Body of pancreas (tissue), 4 donors: ENCODE results near the gene TLE1. TPM values are rescaled to one million over a fixed set of nuclear protein-coding genes. Genes with fewer than 3 reads are reported as not detected.
"Not testable (repeated sequence)": the region's sequence is repeated elsewhere in the genome, so short reads cannot be mapped to it uniquely, and the experiment has no call there.

Experiments
- ATAC-seq: fragments of 150-250 bp; one replicate; pipeline ENCODE4 v1.9.1; 2016
- DNase-seq, 4 donors: peaks; one replicate each; pipeline ENCODE4 v3.0.0-alpha.2; 2019
- H3K27ac ChIP-seq, 4 donors: fragments of 200-600 bp; sonication (generic); 1 replicate in 3 of 4; 2 replicates in 1 of 4; pipeline versions ENCODE4 v1.5.1 to v1.6.1; 2016 to 2019; ENCODE audit warnings: mild to moderate bottlenecking in 1 of 4, mixed read lengths in 1 of 4, moderate library complexity in 1 of 4
- H3K27me3 ChIP-seq, 2 donors: fragments of 200-600 bp; sonication (generic); one replicate each; pipeline ENCODE4 v1.6.0; 2016; ENCODE audit warnings: mild to moderate bottlenecking in 1 of 2
- H3K36me3 ChIP-seq, 2 donors: fragments of 200-600 bp; sonication (generic); replicated peaks in 1 of 2; 2 replicates each; pipeline ENCODE4 v1.5.1; 2016; ENCODE audit warnings: low read depth in 2 of 2; ENCODE audit not compliant: insufficient read depth in 1 of 2
- H3K4me1 ChIP-seq: fragments of 200-600 bp; sonication (generic); one replicate; pipeline ENCODE4 v1.6.0; 2016
- H3K4me3 ChIP-seq, 2 donors: fragments of 200-600 bp; sonication (generic); 1 replicate in 1 of 2; 2 replicates in 1 of 2; pipeline ENCODE4 v1.5.1; 2016 to 2019
- H3K9me3 ChIP-seq, 3 donors: fragments of 200-600 bp; sonication (generic); 1 replicate in 2 of 3; 2 replicates in 1 of 3; pipeline ENCODE4 v1.5.1; 2016
- CTCF ChIP-seq, 7 experiments: fragments of 450-650 bp in 4 of 7; fragments of 200-600 bp in 3 of 7; sonication (generic) in 3 of 7; IDR thresholded peaks; one replicate each; pipeline ENCODE4 v1.5.1; 2016 to 2019; ENCODE audit warnings: antibody characterized with exemption in 7 of 7
- POLR2A ChIP-seq, 3 donors: fragments of 450-650 bp; IDR thresholded peaks; one replicate each; pipeline ENCODE4 v1.6.1; 2016; ENCODE audit warnings: antibody characterized with exemption in 3 of 3, mild to moderate bottlenecking in 2 of 3
- WGBS, 2 donors: methylation state at CpG; one replicate each; pipeline ENCODE4 v1.1.5; 2017; 5-methylcytosine and 5-hydroxymethylcytosine counted together
- intact Hi-C: fragments of 100-400 bp; cut with DNase I; formaldehyde crosslinking; loops from one replicate; pipeline ENCODE4 v1.15.1; 2023
- total RNA-seq, 2 donors: library from RNA; depleted of rRNA; stranded (reverse); fragments of >200 nt; gene quantifications; one replicate each; pipeline ENCODE4 v1.1.0, GENCODE V29; 2016

Gene TLE1
- total RNA-seq, 2 donors from 2014 or later: 49.5 to 58.3 TPM

- Histone ChIP-seq H3K27ac (no peak overlapping the region), H3K4me1 (no peaks in the 10 kb centered on the region), H3K36me3 (peaks cover 4 to 23% of the 10 kb centered on the region in 2 donors), H3K4me3 (no peak overlapping the region), H3K27me3 (no peaks in the 10 kb centered on the region), H3K9me3 (no peaks in the 10 kb centered on the region)
- 79 to 84% methylated on average over 4 of the region's 4 CpGs for WGBS, 2 donors
- intact Hi-C loops: no loop called here
- TF ChIP-seq CTCF (IDR thresholded peaks at IDR 0.05) (no peak), POLR2A (IDR thresholded peaks at IDR 0.05) (no peak)
- no peak for DNase-seq
- ATAC-seq: no peak
Measured at GRCh38 chr9:81608289-81608657, 81.1 kb downstream of the TLE1 start.

GRCh38 chr9:81607593-81608288 is 81.6 kb downstream of the TLE1 start:
- Histone ChIP-seq H3K9me3 (no peaks in the 10 kb centered on the region), H3K4me3 (no peak overlapping the region), H3K4me1 (no peaks in the 10 kb centered on the region), H3K36me3 (peaks cover 4 to 19% of the 10 kb centered on the region in 2 donors), H3K27ac (no peak overlapping the region), H3K27me3 (no peaks in the 10 kb centered on the region)
- DNase-seq: no peak
- TF ChIP-seq POLR2A (IDR thresholded peaks at IDR 0.05): no peak
- no peak for TF ChIP-seq CTCF (IDR thresholded peaks at IDR 0.05)
- WGBS, 2 donors: 49 to 60% methylated on average over 5 of the region's 5 CpGs
- intact Hi-C loops: no loop called here
- ATAC-seq: no peak

GRCh38 chr9:81606261-81606660 is 83.1 kb downstream of the TLE1 start:
- H3K27ac ChIP-seq, H3K4me1 ChIP-seq, H3K4me3 ChIP-seq, intact Hi-C loops, DNase-seq, ATAC-seq, H3K9me3 ChIP-seq, H3K27me3 ChIP-seq: not testable (repeated sequence)
- H3K36me3 ChIP-seq: peaks cover 4 to 19% of the 10 kb centered on the region in 2 donors

- TF ChIP-seq CTCF (IDR thresholded peaks at IDR 0.05) (no peak), POLR2A (IDR thresholded peaks at IDR 0.05) (no peak)
- Histone ChIP-seq H3K9me3 (no peaks in the 10 kb centered on the region), H3K4me1 (peaks cover 5% of the 10 kb centered on the region), H3K27ac (no peak overlapping the region), H3K4me3 (no peak overlapping the region), H3K27me3 (no peaks in the 10 kb centered on the region), H3K36me3 (peaks cover 4 to 10% of the 10 kb centered on the region in 2 donors)
- 89 to 92% methylated on average over 8 of the region's 8 CpGs for WGBS, 2 donors
- no peak for DNase-seq
- no peak for ATAC-seq
- intact Hi-C loops: no loop called here
Measured at GRCh38 chr9:81605170-81605670, 84.1 kb downstream of the TLE1 start.

- H3K27ac ChIP-seq: no peak overlapping the region
- H3K4me3 ChIP-seq: no peak overlapping the region
- no peaks in the 10 kb centered on the region for H3K9me3 ChIP-seq
- WGBS, 2 donors: 88% methylated on average over 12 of the region's 12 CpGs
- ATAC-seq (no peak), DNase-seq (no peak)
- H3K36me3 ChIP-seq: peaks cover 4% of the 10 kb centered on the region in 2 donors
- intact Hi-C loops: no loop called here
- H3K27me3 ChIP-seq: no peaks in the 10 kb centered on the region
- TF ChIP-seq POLR2A (IDR thresholded peaks at IDR 0.05) (no peak), CTCF (IDR thresholded peaks at IDR 0.05) (no peak)
- H3K4me1 ChIP-seq: peaks cover 11% of the 10 kb centered on the region
Measured at GRCh38 chr9:81604306-81605169, 84.8 kb downstream of the TLE1 start.
